Globus pallidus (tissue), 1 donor: ENCODE measurements around the gene CT47A7.
"Not testable (repeated sequence)": the region's sequence is repeated elsewhere in the genome, so short reads cannot be mapped to it uniquely, and the experiment has no call there.

Source experiments
- DNase-seq: peaks from one replicate; pipeline ENCODE4 v3.0.0-alpha.2; 2015; ENCODE audit warnings: low spot score

CT47A7 gene

GRCh38 chrX:120956500-120956899 lies at the start of gene CT47A7:
Gene CT47A7 (minus strand): TSS chrX:120956600. CDS start chrX:120956345, 255 bp downstream.
- DNase-seq = not testable (repeated sequence)

- no peak for DNase-seq
These were observed 44.2 kb upstream of the CT47A7 start for GRCh38 chrX:121000589-121000988.

DNA sequence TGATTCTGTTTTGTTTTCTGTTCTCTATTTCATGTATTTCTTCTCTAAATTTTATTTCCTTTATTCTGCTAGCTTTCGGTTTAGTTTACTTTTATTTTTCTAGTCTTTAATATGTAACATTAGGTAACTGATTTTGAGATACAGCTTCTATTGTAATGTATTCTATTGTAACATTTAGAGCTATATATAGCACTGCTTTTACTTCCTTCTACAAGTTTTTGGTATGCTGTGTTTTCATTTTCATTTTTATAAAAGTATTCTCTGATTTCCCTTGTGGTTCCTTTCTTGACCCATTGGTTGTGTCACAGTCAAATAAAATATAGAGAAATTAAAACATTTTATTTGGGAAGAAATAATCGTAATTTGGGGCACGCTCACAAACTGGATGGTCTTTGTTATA lies 43.0 kb upstream of the CT47A7 start:
- DNase-seq = no peak

GRCh38 chrX:120985660-120986059 lies 29.3 kb upstream of the CT47A7 start, which contains the start of gene CT47A1:
Gene CT47A1 (minus strand): TSS chrX:120985760. CDS start chrX:120985529, 231 bp downstream.
- not testable (repeated sequence) for DNase-seq
